ENCODE measurements around the gene EAF1. TPM values are rescaled to one million over a fixed set of nuclear protein-coding genes. Genes with fewer than 3 reads are reported as not detected.

EAF1 gene
- total RNA-seq, 1 donor from 2014 or later: 24.9 TPM

DNA sequence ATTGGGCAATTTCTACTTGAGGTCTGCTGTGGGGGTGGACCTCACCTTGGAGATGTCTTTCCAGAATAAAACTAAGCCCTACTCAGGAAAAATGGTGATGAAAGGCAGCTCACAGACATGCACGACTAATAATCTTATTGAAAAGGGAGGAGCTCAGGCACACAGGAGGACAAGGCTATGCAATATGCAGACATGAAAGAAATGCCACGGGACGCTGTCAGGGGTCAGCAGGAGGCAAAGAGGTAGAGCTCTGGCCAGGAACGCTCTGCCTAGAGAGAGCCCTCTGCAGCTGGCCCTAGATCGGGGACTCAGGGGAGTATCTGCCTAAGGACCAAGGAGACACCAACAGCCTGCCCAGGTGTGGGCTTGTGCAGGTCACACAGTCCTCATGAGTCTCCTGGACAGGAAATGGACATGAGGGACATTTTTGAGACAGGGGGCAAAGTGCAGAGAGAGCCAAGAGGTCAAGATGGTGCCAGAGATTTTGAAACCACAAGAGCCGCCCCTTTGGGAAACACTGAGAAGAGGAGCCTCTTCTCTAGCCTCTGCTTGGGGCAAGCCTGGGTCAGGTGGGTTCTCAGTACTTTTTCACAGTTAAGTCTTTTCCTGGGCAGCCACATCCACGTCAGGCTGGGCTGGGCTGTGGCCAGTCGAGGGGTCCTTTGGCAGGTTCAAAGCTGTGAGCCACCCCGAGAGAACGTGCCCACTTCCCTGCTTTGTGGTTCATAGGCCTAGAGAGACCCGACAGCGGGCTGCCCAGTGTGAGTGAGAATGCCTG lies 23.2 kb downstream of the EAF1 start:
- no peak overlapping the region for H3K27ac Mint-ChIP-seq (ENCODE audit: unreplicated experiment)
- H3K9me3 Mint-ChIP-seq: no peaks in the 10 kb centered on the region
- no peak for DNase-seq (ENCODE audit: low read depth, low spot score)
- H3K4me1 Mint-ChIP-seq: no peaks in the 10 kb centered on the region
- TF ChIP-seq, protein P1, sequence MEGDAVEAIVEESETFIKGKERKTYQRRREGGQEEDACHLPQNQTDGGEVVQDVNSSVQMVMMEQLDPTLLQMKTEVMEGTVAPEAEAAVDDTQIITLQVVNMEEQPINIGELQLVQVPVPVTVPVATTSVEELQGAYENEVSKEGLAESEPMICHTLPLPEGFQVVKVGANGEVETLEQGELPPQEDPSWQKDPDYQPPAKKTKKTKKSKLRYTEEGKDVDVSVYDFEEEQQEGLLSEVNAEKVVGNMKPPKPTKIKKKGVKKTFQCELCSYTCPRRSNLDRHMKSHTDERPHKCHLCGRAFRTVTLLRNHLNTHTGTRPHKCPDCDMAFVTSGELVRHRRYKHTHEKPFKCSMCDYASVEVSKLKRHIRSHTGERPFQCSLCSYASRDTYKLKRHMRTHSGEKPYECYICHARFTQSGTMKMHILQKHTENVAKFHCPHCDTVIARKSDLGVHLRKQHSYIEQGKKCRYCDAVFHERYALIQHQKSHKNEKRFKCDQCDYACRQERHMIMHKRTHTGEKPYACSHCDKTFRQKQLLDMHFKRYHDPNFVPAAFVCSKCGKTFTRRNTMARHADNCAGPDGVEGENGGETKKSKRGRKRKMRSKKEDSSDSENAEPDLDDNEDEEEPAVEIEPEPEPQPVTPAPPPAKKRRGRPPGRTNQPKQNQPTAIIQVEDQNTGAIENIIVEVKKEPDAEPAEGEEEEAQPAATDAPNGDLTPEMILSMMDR (conservative IDR thresholded peaks at IDR 0.05): no peak
- H3K36me3 Mint-ChIP-seq (ENCODE audit: low read depth): peaks cover 2% of the 10 kb centered on the region
- H3K27me3 Mint-ChIP-seq (ENCODE audit: low read depth): no peaks in the 10 kb centered on the region
- H3K4me3 Mint-ChIP-seq: no peak overlapping the region

DNA sequence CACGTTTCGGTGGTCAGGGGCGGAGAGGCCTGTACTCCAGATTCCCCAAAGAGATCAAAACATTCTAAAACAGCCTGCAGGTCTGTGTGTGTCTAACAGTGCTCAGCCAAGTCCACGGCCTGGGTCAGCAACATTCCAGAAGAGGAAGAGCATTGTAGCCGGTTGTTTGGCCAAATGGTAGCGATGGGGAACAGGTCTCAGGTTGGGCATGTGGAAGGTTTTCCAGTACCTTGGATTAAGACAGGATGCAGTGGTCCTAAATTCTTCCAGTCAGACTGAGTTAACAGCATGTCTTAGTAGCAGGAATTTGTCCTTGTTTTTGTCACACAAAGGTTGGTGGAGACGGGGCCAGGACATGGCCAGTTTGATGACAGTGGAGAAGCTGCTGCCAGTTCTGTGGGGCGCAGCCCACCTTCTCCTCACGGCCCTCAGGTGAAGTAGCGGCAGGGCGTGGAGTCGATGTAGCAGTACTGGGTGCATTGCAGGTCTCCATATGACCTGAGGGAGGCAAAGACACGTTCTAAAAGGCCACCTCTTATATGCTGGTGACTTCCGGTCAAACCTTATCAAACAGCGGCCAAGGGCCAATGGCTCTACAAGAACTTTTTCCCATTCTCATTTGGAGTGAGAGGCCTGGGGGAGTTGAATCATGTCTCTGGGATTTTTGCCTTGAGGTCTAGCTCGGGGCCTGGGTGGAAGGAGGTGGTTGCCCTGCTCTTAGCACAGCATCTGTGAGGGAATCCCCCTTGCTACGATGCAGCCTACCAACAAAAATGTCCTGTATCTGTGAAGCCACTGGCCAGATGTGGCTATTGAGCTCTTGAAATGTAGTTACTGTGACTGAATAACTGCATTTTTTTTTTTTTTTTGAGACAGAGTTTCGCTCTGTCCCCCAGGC lies 24.1 kb downstream of the EAF1 start:
- peaks cover 2% of the 10 kb centered on the region for H3K36me3 Mint-ChIP-seq (ENCODE audit: low read depth)
- H3K27ac Mint-ChIP-seq (ENCODE audit: unreplicated experiment): no peak overlapping the region
- H3K4me3 Mint-ChIP-seq: no peak overlapping the region
- H3K4me1 Mint-ChIP-seq: no peaks in the 10 kb centered on the region
- no peak for DNase-seq (ENCODE audit: low read depth, low spot score)
- H3K9me3 Mint-ChIP-seq: no peaks in the 10 kb centered on the region
- TF ChIP-seq, protein P1 (conservative IDR thresholded peaks at IDR 0.05): no peak
- H3K27me3 Mint-ChIP-seq (ENCODE audit: low read depth): no peaks in the 10 kb centered on the region

DNA sequence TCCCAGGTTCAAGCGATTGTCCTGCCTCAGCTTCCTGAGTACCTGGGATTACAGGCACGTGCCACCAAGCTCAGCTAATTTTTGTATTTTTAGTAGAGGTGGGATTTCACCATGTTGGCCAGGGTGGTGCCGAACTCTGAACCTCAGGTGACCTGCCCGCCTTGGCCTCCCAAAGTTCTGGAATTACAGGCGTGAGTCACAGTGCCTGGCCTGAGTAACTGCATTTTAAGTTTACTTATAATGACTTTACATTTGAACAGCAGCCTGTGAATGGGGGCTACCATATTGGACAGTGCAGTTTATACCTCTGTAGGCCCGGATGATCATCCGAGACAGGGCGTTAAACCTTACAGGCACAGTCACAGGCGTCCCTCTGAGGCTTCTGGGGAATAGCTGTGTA lies 24.8 kb downstream of the EAF1 start:
- Mint-ChIP-seq H3K4me1 (no peaks in the 10 kb centered on the region), H3K4me3 (no peak overlapping the region), H3K36me3 (ENCODE audit: low read depth) (peaks cover 2% of the 10 kb centered on the region), H3K27ac (ENCODE audit: unreplicated experiment) (no peak overlapping the region), H3K9me3 (no peaks in the 10 kb centered on the region), H3K27me3 (ENCODE audit: low read depth) (no peaks in the 10 kb centered on the region)
- no peak for DNase-seq (ENCODE audit: low read depth, low spot score)
- TF ChIP-seq, protein P1 (conservative IDR thresholded peaks at IDR 0.05): no peak

DNA sequence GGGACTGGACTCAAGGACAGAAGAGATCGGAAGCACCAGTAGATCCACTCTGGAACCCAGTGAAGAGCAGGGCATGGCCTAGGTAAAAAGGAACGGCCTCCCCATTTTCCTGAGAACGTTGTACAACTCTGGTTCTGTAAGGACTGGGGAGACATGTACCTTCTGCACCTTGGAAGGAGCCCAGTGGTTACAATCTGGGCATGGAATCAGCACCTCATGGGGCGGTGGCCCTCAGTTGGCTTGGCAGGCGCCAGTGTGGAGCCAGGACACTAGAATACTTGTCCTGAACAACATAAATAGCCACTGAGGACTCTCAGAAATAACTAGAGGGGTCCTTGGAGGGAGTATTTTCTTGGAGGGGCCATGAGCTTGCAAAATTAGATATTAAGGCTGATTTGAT lies 25.6 kb downstream of the EAF1 start:
- no peaks in the 10 kb centered on the region for H3K9me3 Mint-ChIP-seq
- H3K27ac Mint-ChIP-seq (ENCODE audit: unreplicated experiment): no peak overlapping the region
- TF ChIP-seq, protein P1 (conservative IDR thresholded peaks at IDR 0.05): no peak
- H3K4me1 Mint-ChIP-seq: no peaks in the 10 kb centered on the region
- peaks cover 2% of the 10 kb centered on the region for H3K36me3 Mint-ChIP-seq (ENCODE audit: low read depth)
- H3K4me3 Mint-ChIP-seq: no peak overlapping the region
- H3K27me3 Mint-ChIP-seq (ENCODE audit: low read depth): no peaks in the 10 kb centered on the region
- DNase-seq (ENCODE audit: low read depth, low spot score): no peak

DNA sequence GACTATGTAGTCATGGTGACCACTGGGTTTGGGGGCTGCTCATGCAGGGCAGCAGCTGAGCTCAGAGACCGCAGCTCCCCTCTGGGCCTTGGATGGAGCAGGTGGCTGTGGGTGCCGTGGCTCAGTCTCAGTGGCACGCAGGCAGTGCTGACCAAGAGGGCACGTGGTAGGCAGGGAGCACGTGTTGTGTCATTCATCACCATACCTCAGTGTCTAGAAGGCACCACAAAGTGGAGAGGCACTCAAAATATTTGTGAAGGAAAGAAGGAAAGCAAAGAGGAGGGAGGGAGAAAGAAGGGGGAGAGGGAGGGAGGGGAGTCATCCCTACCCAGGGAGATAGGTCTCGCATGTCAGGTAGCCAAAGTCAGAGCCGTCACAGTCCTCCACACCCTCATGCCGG lies 26.1 kb downstream of the EAF1 start:
- no peak for DNase-seq (ENCODE audit: low read depth, low spot score)
- Mint-ChIP-seq H3K36me3 (ENCODE audit: low read depth) (peaks cover 4% of the 10 kb centered on the region), H3K4me3 (no peak overlapping the region), H3K27me3 (ENCODE audit: low read depth) (no peaks in the 10 kb centered on the region), H3K27ac (ENCODE audit: unreplicated experiment) (no peak overlapping the region), H3K4me1 (no peaks in the 10 kb centered on the region), H3K9me3 (no peaks in the 10 kb centered on the region)
- TF ChIP-seq, protein P1 (conservative IDR thresholded peaks at IDR 0.05): no peak
